Tibial nerve (tissue), 4 donors: Measurements from ENCODE around the gene CFAP46.
"Not testable (repeated sequence)": the region's sequence is repeated elsewhere in the genome, so short reads cannot be mapped to it uniquely, and the experiment has no call there.

Experiments used
- CTCF ChIP-seq, 5 experiments: fragments of 200-600 bp in 3 of 5; fragments of 450-650 bp in 2 of 5; sonication (generic) in 3 of 5; IDR thresholded peaks; one replicate each; pipeline ENCODE4 v1.5.1; 2016 to 2019; ENCODE audit warnings: antibody characterized with exemption in 5 of 5, mild to moderate bottlenecking in 3 of 5, moderate library complexity in 2 of 5
- EP300 ChIP-seq, 2 donors: sonication (generic); formaldehyde crosslinking; IDR thresholded peaks; one replicate each; pipeline ENCODE4 v1.6.1; 2017; ENCODE audit warnings: antibody characterized with exemption in 2 of 2, mild to moderate bottlenecking in 1 of 2
- POLR2A ChIP-seq, 2 donors: fragments of 450-650 bp; IDR thresholded peaks; one replicate each; pipeline ENCODE4 v1.6.1; 2017; ENCODE audit warnings: antibody characterized with exemption in 2 of 2, mild to moderate bottlenecking in 2 of 2, moderate library complexity in 2 of 2

- TF ChIP-seq CTCF, POLR2A, EP300 (IDR thresholded peaks at IDR 0.05): not testable (repeated sequence)
These were observed 116.4 kb downstream of the CFAP46 start for GRCh38 chr10:132825783-132826523.
